Kidney (tissue), 14 donors: ENCODE data around the gene TEAD3. TPM values are rescaled to one million over a fixed set of nuclear protein-coding genes. Genes with fewer than 3 reads are reported as not detected.

Source experiments
- DNase-seq, 5 donors: peaks; one replicate each; pipeline ENCODE4 v3.0.0-alpha.2; 2013 to 2020
- FAIRE-seq: peaks from 2 replicates; lab custom pipeline; 2012; peaks lifted over from hg19 to GRCh38; lab: Jason Lieb, UNC
- H3K27ac ChIP-seq, 2 donors: one replicate each; pipeline ENCODE4 v1.7.0; 2013; ENCODE audit warnings: low read depth in 2 of 2, low read length in 2 of 2, inconsistent platforms in 1 of 2
- H3K27me3 ChIP-seq: one replicate; pipeline ENCODE4 v1.7.1; 2013; ENCODE audit warnings: low read length, inconsistent platforms; ENCODE audit not compliant: control insufficient read depth, insufficient read depth
- H3K36me3 ChIP-seq, 3 donors: one replicate each; pipeline versions ENCODE4 v1.7.0 to v1.7.1; 2013; ENCODE audit warnings: low read length in 3 of 3, control low read depth in 1 of 3, inconsistent platforms in 1 of 3; ENCODE audit not compliant: insufficient read depth in 3 of 3, control insufficient read depth in 2 of 3
- H3K4me1 ChIP-seq, 3 donors: one replicate each; pipeline versions ENCODE4 v1.7.0 to v1.7.1; 2013; ENCODE audit warnings: low read length in 3 of 3, inconsistent platforms in 1 of 3, low read depth in 1 of 3; ENCODE audit not compliant: control insufficient read depth in 2 of 3, insufficient read depth in 2 of 3
- H3K4me3 ChIP-seq, 3 donors: one replicate each; pipeline versions ENCODE4 v1.7.0 to v1.8.1; 2013; ENCODE audit warnings: low read length in 3 of 3, control low read depth in 1 of 3, inconsistent platforms in 1 of 3
- H3K9ac ChIP-seq, 3 donors: one replicate each; pipeline versions ENCODE4 v1.7.0 to v1.7.1; 2013; ENCODE audit warnings: low read length in 3 of 3, control low read depth in 1 of 3, inconsistent platforms in 1 of 3
- H3K9me3 ChIP-seq, 3 donors: one replicate each; pipeline versions ENCODE4 v1.7.0 to v1.7.1; 2013; ENCODE audit warnings: low read length in 3 of 3, control low read depth in 1 of 3, inconsistent platforms in 1 of 3; ENCODE audit not compliant: control insufficient read depth in 2 of 3, insufficient read depth in 1 of 3
- CTCF ChIP-seq: IDR thresholded peaks from 3 replicates; pipeline ENCODE4 v1.5.1; 2012; ENCODE audit warnings: mild to moderate bottlenecking, moderate library complexity, borderline replicate concordance; ENCODE audit not compliant: insufficient read depth; ENCODE audit errors: extremely low read depth
- intact Hi-C: fragments of 100-400 bp; cut with DNase I; formaldehyde crosslinking; loops from one replicate; pipeline ENCODE4 v1.11.1; 2022
- polyA plus RNA-seq: library from polyadenylated mRNA; stranded (reverse); fragments of 350-450 nt; fragmentation: Illumina TruSeq; extraction: RNeasy Lipid Tissue Mini Kit (QIAGEN cat#74804); gene quantifications from one replicate; pipeline ENCODE4 v1.2.3, GENCODE V29; 2014; ENCODE audit warnings: low read depth, low replicate concordance; ENCODE audit not compliant: insufficient read depth
- total RNA-seq: library from RNA; stranded (reverse); fragmentation: NEBNext Ultra II Directional; extraction: Animal tissue kit (Norgen Biotek cat#: 25700); gene quantifications from one replicate; pipeline ENCODE4 v1.2.1, GENCODE V29; 2021
- donor health status: control.
- donor health status: control.
- donor health status: control.
- donor health status: control.
- donor health status: control.
- donor health status: DM: yes; HTN: yes; CAD: no.
- donor health status: Normal renal cell carcinoma (clear cell type).

The TEAD3 gene
- total and polyA plus RNA-seq, 2 donors from 2014 or later = 11.3 to 18.0 TPM

- Histone ChIP-seq H3K9me3 (no peaks in the 10 kb centered on the region), H3K4me1 (peaks cover 0 to 4% (median 0%) of the 10 kb centered on the region in 3 donors), H3K4me3 (no peak overlapping the region), H3K27me3 (no peaks in the 10 kb centered on the region), H3K9ac (no peak overlapping the region), H3K36me3 (peaks cover 0 to 8% (median 6%) of the 10 kb centered on the region in 3 donors), H3K27ac (no peak overlapping the region)
- DNase-seq = peak in 2 of 5 donors; percentile 44 to 64
- intact Hi-C loops = no loop called here
- TF ChIP-seq CTCF = no peak
- FAIRE-seq = no peak
Measured at GRCh38 chr6:35475573-35475972, 21.3 kb downstream of the TEAD3 start.

GRCh38 chr6:35474942-35475570, 21.8 kb downstream of the TEAD3 start:
- H3K27me3 ChIP-seq = no peaks in the 10 kb centered on the region
- DNase-seq (peak in 1 of 5 donors; percentile 63), FAIRE-seq (no peak)
- H3K4me3 ChIP-seq = no peak overlapping the region
- peaks cover under 1 to 4% (median 2%) of the 10 kb centered on the region in 3 donors for H3K4me1 ChIP-seq
- no peaks in the 10 kb centered on the region for H3K9me3 ChIP-seq
- H3K27ac ChIP-seq = no peak overlapping the region
- intact Hi-C loops = no loop called here
- peaks cover 0 to 13% (median 9%) of the 10 kb centered on the region in 3 donors for H3K36me3 ChIP-seq
- H3K9ac ChIP-seq = no peak overlapping the region
- TF ChIP-seq CTCF = no peak

GRCh38 chr6:35474131-35474941, 22.5 kb downstream of the TEAD3 start:
- DNase-seq (peak in 1 of 5 donors; percentile 57), FAIRE-seq (no peak)
- H3K27ac ChIP-seq = no peak overlapping the region
- H3K9me3 ChIP-seq = no peaks in the 10 kb centered on the region
- intact Hi-C loops = no loop called here
- H3K4me3 ChIP-seq = no peak overlapping the region
- TF ChIP-seq CTCF = no peak
- no peak overlapping the region for H3K9ac ChIP-seq
- peaks cover 3 to 9% (median 8%) of the 10 kb centered on the region in 3 donors for H3K4me1 ChIP-seq
- H3K27me3 ChIP-seq = no peaks in the 10 kb centered on the region
- peaks cover 0 to 18% (median 9%) of the 10 kb centered on the region in 3 donors for H3K36me3 ChIP-seq
